SK-N-SH (cell line): Measurements from ENCODE around the gene RMI2.

ENCODE experiments used
- CTCF ChIP-seq: fragments of 200-600 bp; sonication (generic); IDR thresholded peaks from 2 replicates; pipeline ENCODE4 v1.6.1; 2017; ENCODE audit warnings: antibody characterized with exemption, mild to moderate bottlenecking, moderate library complexity
- FOXM1 ChIP-seq: IDR thresholded peaks from 2 replicates; pipeline ENCODE4 v1.4.0; 2012; ENCODE audit warnings: low read depth, mild to moderate bottlenecking
- NRF1 ChIP-seq: IDR thresholded peaks from 2 replicates; pipeline ENCODE4 v1.6.1; 2012; ENCODE audit warnings: low read depth, mild to moderate bottlenecking, low read length
- REST ChIP-seq: IDR thresholded peaks from 2 replicates; pipeline ENCODE4 v1.6.1; 2012; ENCODE audit warnings: mild to moderate bottlenecking, low read depth, low read length, moderate library complexity

GRCh38 chr16:11383481-11384183, 38.4 kb downstream of the RMI2 start:
- no peak for TF ChIP-seq REST
- no peak for TF ChIP-seq FOXM1
- TF ChIP-seq NRF1 = no peak
- TF ChIP-seq CTCF = no peak
